H9 (cell line): ENCODE measurements around the gene AACS. TPM values are rescaled to one million over a fixed set of nuclear protein-coding genes. Genes with fewer than 3 reads are reported as not detected.

Source experiments
- DNase-seq: peaks from one replicate; pipeline ENCODE4 v3.0.0-alpha.2; 2017
- H2AFZ ChIP-seq: one replicate; pipeline ENCODE4 v1.6.1; 2013; ENCODE audit warnings: mild to moderate bottlenecking, low read length, control low read depth, moderate library complexity
- H2AK5ac ChIP-seq: 2 replicates; pipeline ENCODE4 v1.6.1; 2013; ENCODE audit warnings: low read length, control low read depth, mixed read lengths; ENCODE audit not compliant: insufficient read length
- H2BK120ac ChIP-seq: one replicate; pipeline ENCODE4 v1.6.1; 2013; ENCODE audit warnings: low read depth, mild to moderate bottlenecking, low read length, control low read depth, inconsistent platforms; ENCODE audit not compliant: poor library complexity, severe bottlenecking
- H2BK12ac ChIP-seq: 2 replicates; pipeline ENCODE4 v1.6.1; 2013; ENCODE audit warnings: low read length, control low read depth, mixed read lengths, low read depth; ENCODE audit not compliant: insufficient read length
- H2BK15ac ChIP-seq: 2 replicates; pipeline ENCODE4 v1.6.1; 2013; ENCODE audit warnings: low read depth, low read length, control low read depth
- H2BK20ac ChIP-seq: one replicate; pipeline ENCODE4 v1.6.1; 2013; ENCODE audit warnings: low read depth, mild to moderate bottlenecking, low read length, control low read depth, inconsistent platforms; ENCODE audit not compliant: poor library complexity, severe bottlenecking
- H2BK5ac ChIP-seq: 2 replicates; pipeline ENCODE4 v1.6.1; 2013; ENCODE audit warnings: low read length, control low read depth, mixed read lengths; ENCODE audit not compliant: insufficient read length
- H3K14ac ChIP-seq: 2 replicates; pipeline ENCODE4 v1.6.1; 2013; ENCODE audit warnings: low read length, control low read depth; ENCODE audit not compliant: insufficient read depth
- H3K18ac ChIP-seq: 2 replicates; pipeline ENCODE4 v1.6.1; 2013; ENCODE audit warnings: low read depth, mild to moderate bottlenecking, mixed read lengths, low read length, control low read depth; ENCODE audit not compliant: insufficient read length
- H3K23ac ChIP-seq: 2 replicates; pipeline ENCODE4 v1.6.1; 2013; ENCODE audit warnings: low read length, control low read depth, mixed read lengths, low read depth; ENCODE audit not compliant: insufficient read length
- H3K23me2 ChIP-seq: 2 replicates; pipeline ENCODE4 v1.6.1; 2013; ENCODE audit warnings: low read depth, mild to moderate bottlenecking, mixed read lengths, low read length, control low read depth; ENCODE audit not compliant: insufficient read length, poor library complexity, severe bottlenecking
- H3K27ac ChIP-seq: 2 replicates; pipeline ENCODE4 v1.5.1; 2013; ENCODE audit warnings: low read length, control low read depth, mixed read lengths, low read depth; ENCODE audit not compliant: insufficient read length
- H3K27me3 ChIP-seq: 2 replicates; pipeline ENCODE4 v1.6.1; 2013; ENCODE audit warnings: low read length, control low read depth, inconsistent platforms; ENCODE audit not compliant: insufficient read depth
- H3K4ac ChIP-seq: 2 replicates; pipeline ENCODE4 v1.6.1; 2013; ENCODE audit warnings: low read depth, mild to moderate bottlenecking, control low read depth, inconsistent platforms, low read length, moderate library complexity
- H3K4me1 ChIP-seq: 2 replicates; pipeline ENCODE4 v1.6.1; 2013; ENCODE audit warnings: low read length, control low read depth, inconsistent platforms; ENCODE audit not compliant: insufficient read depth
- H3K4me2 ChIP-seq: 2 replicates; pipeline ENCODE4 v1.6.1; 2013; ENCODE audit warnings: low read length, control low read depth, mixed read lengths; ENCODE audit not compliant: insufficient read length, insufficient read depth
- H3K56ac ChIP-seq: 2 replicates; pipeline ENCODE4 v1.6.1; 2013; ENCODE audit warnings: low read depth, mild to moderate bottlenecking, mixed read lengths, low read length, control low read depth; ENCODE audit not compliant: insufficient read length
- H3K79me1 ChIP-seq: 2 replicates; pipeline ENCODE4 v1.6.1; 2013; ENCODE audit warnings: low read depth, mild to moderate bottlenecking, moderate library complexity, low read length, control low read depth, inconsistent platforms; ENCODE audit not compliant: insufficient read depth, poor library complexity, severe bottlenecking
- H3K79me2 ChIP-seq: 2 replicates; pipeline ENCODE4 v1.6.1; 2013; ENCODE audit warnings: low read length, control low read depth, inconsistent platforms; ENCODE audit not compliant: insufficient read depth
- H3K9ac ChIP-seq: 2 replicates; pipeline ENCODE4 v1.6.1; 2013; ENCODE audit warnings: low read length, control low read depth, mixed read lengths; ENCODE audit not compliant: insufficient read length; ENCODE audit errors: extremely low read depth
- H3K9me3 ChIP-seq: one replicate; pipeline ENCODE4 v1.6.1; 2013; ENCODE audit warnings: low read depth, low read length, inconsistent platforms; ENCODE audit not compliant: control insufficient read depth
- H3T11ph ChIP-seq: one replicate; pipeline ENCODE4 v1.6.1; 2013; ENCODE audit warnings: mild to moderate bottlenecking, low read length, control low read depth, inconsistent platforms
- H4K20me1 ChIP-seq: one replicate; pipeline ENCODE4 v1.6.1; 2013; ENCODE audit not compliant: control insufficient read depth, insufficient read length, insufficient read depth
- H4K5ac ChIP-seq: 2 replicates; pipeline ENCODE4 v1.6.1; 2013; ENCODE audit warnings: low read depth, mild to moderate bottlenecking, mixed read lengths, low read length, control low read depth; ENCODE audit not compliant: insufficient read length
- H4K8ac ChIP-seq: replicated peaks from 2 replicates; pipeline ENCODE4 v1.6.1; 2013; ENCODE audit warnings: low read length, control low read depth, mixed read lengths, low read depth; ENCODE audit not compliant: insufficient read length
- H4K91ac ChIP-seq: 2 replicates; pipeline ENCODE4 v1.6.1; 2013; ENCODE audit warnings: low read depth, mild to moderate bottlenecking, moderate library complexity, mixed read lengths, low read length, control low read depth; ENCODE audit not compliant: insufficient read length
- H3K27ac Mint-ChIP-seq, 3 experiments: 2 replicates in 2 of 3; 3 replicates in 1 of 3; pipeline ENCODE4 v1.8.0; 2020 to 2021; ENCODE audit warnings: mixed read lengths in 3 of 3, mild to moderate bottlenecking in 1 of 3, moderate library complexity in 1 of 3
- H3K27me3 Mint-ChIP-seq: 2 replicates; pipeline ENCODE4 v1.8.0; 2021; ENCODE audit warnings: low read depth, mild to moderate bottlenecking, moderate library complexity, mixed read lengths
- H3K36me3 Mint-ChIP-seq, 3 experiments: 2 replicates in 2 of 3; 3 replicates in 1 of 3; pipeline ENCODE4 v1.8.0; 2020 to 2021; ENCODE audit warnings: low read depth in 3 of 3, mixed read lengths in 3 of 3; ENCODE audit not compliant: insufficient read depth in 1 of 3
- H3K4me1 Mint-ChIP-seq, 2 experiments: 2 replicates each; pipeline ENCODE4 v1.8.0; 2020; ENCODE audit warnings: mixed read lengths in 2 of 2
- H3K4me3 Mint-ChIP-seq, 2 experiments: 2 replicates in 1 of 2; 3 replicates in 1 of 2; pipeline ENCODE4 v1.8.0; 2020 to 2021; ENCODE audit warnings: mild to moderate bottlenecking in 2 of 2, mixed read lengths in 2 of 2, moderate library complexity in 1 of 2
- H3K9me3 Mint-ChIP-seq, 2 experiments: 2 replicates in 1 of 2; 3 replicates in 1 of 2; pipeline ENCODE4 v1.8.0; 2020; ENCODE audit warnings: mild to moderate bottlenecking in 2 of 2, mixed read lengths in 2 of 2, moderate library complexity in 1 of 2
- CTCF ChIP-seq: fragments of 200-600 bp; sonication (generic); conservative IDR thresholded peaks from 3 replicates; pipeline ENCODE4 v1.8.0; 2021; ENCODE audit warnings: antibody characterized with exemption, mild to moderate bottlenecking
- WGBS: extraction: QIAGEN DNeasy Blood & Tissue Kit; methylation state at CpG from one replicate; pipeline ENCODE4 v1.1.7; 2013; ENCODE audit warnings: missing lambda C conversion rate, low lambda C conversion rate, mixed read lengths; ENCODE audit not compliant: insufficient read length; ENCODE audit errors: extremely low coverage; 5-methylcytosine and 5-hydroxymethylcytosine counted together
- total RNA-seq: library from RNA; stranded (reverse); gene quantifications from 2 replicates; pipeline ENCODE4 v1.2.1, GENCODE V29; 2021

The AACS gene
- total RNA-seq, 1 experiment from 2014 or later, result 35.0 TPM

- no peak overlapping the region for H3K4me3 Mint-ChIP-seq
- Histone ChIP-seq H3K56ac (no peak overlapping the region), H3K27me3 (no peaks in the 10 kb centered on the region), H3K4me2 (no peak overlapping the region), H4K20me1 (no peaks in the 10 kb centered on the region), H3K23ac (no peak overlapping the region), H2BK12ac (no peak overlapping the region), H2BK120ac (no peak overlapping the region), H3K4me1 (no peaks in the 10 kb centered on the region), H3K18ac (no peak overlapping the region), H3K23me2 (no peaks in the 10 kb centered on the region), H3K79me1 (no peaks in the 10 kb centered on the region), H3K79me2 (no peaks in the 10 kb centered on the region), H2AFZ (no peak overlapping the region), H2BK20ac (no peak overlapping the region), H4K5ac (no peak overlapping the region), H3K9ac (no peak overlapping the region), H3K14ac (no peak overlapping the region), H3T11ph (no peak overlapping the region), H2AK5ac (no peak overlapping the region), H4K8ac (no peak overlapping the region), H3K9me3 (no peaks in the 10 kb centered on the region), H2BK5ac (no peak overlapping the region), H3K27ac (no peak overlapping the region), H2BK15ac (no peak overlapping the region), H4K91ac (no peak overlapping the region), H3K4ac (no peak overlapping the region)
- H3K9me3 Mint-ChIP-seq, result no peaks in the 10 kb centered on the region
- no peak overlapping the region; a peak in 1 of 7 replicates for H3K27ac Mint-ChIP-seq
- DNase-seq, result no peak
- H3K36me3 Mint-ChIP-seq, result peaks cover 26 to 46% (median 28%) of the 10 kb centered on the region in 3 experiments
- H3K4me1 Mint-ChIP-seq, result no peaks in the 10 kb centered on the region
- no peaks in the 10 kb centered on the region for H3K27me3 Mint-ChIP-seq
- no CpG with 5 or more reads among the region's 5 CpGs for WGBS
- no peak for TF ChIP-seq CTCF
Measured at GRCh38 chr12:125021771-125022170, 43.5 kb upstream of the AACS start.
